ENCODE data around the gene LIPA.

DNA sequence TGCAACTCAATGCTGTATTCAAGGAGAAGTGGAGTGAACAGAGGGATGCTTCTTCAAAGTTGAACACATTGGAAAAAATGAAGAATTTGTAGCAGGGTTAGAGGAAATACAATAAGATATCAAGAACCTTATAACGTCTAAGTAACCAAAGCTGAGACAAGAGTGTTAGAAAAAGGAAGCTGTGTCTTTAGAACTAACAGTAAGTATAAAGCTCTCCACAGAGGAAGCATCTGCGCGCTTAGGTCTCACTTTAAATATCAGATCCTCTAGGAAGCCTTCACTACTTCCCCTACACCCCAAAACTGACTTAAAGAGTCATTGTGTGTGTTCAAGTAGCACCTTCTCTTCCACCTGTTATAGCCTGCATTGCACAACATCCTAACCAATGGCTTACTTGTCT, 87.5 kb downstream of the LIPA start:
- no peak for TF ChIP-seq POU2F2 (IDR thresholded peaks at IDR 0.05; ENCODE audit: low read depth, low read length)
- no peak for TF ChIP-seq POLR2A (IDR thresholded peaks at IDR 0.05; ENCODE audit: low read depth, low read length)
- no peak for TF ChIP-seq POLR2AphosphoS5 (IDR thresholded peaks at IDR 0.05; ENCODE audit: low read depth, low read length)
